Nasal cavity respiratory epithelium epithelial cell of viscerocranial mucosa (primary cell): ENCODE measurements around the gene CXCL5. TPM values are rescaled to one million over a fixed set of nuclear protein-coding genes. Genes with fewer than 3 reads are reported as not detected.

ENCODE experiments used
- total RNA-seq: library from RNA; depleted of rRNA; stranded (reverse); fragments of >200 nt; gene quantifications from 2 replicates; pipeline ENCODE4 v1.2.3, GENCODE V29; 2014

The CXCL5 gene
- 1.6 and 2.1 TPM in 2 replicates for total RNA-seq

DNA sequence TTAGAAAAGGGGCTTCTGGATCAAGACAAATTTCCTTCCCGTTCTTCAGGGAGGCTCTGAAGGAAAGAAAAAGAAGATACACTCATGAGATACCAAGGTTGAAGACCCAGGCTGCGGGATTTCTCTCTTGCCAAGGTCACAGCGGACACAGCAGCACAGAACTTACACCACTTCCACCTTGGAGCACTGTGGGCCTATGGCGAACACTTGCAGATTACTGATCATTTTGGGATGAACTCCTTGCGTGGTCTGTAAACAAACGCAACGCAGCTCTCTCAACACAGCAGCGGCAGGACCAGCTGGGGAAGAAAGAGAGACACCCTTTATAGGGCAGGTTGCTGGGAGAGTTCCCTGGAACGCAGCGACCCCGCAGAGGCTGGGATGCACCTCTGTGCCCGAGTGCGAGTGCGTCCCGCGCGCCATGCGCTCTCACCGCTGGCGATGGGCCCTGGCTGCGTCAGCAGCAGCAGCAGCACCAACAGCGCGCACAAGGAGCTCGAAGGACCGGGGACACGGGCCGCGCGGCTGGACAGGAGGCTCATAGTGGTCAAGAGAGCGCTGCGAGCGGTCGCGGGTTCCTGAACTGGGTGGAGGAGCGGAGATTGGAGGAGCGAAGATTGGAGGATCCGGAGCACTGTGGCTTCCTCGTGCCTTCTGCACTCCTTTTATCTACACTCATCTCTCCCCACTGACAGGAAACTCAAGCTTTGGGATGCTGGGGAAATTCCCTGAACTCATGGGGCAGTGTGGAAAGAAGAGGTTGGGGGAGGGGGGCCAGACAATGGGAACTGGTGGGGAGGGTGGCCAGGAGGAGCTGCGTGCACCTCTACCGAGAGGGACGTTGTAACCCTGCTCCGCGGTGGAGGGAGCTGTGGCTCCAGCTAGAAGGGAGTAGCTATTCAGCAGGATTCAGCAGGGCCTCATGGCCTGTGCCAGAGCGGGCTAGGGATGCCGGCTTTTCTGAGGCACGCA, at the start of gene CXCL5:
TSS of gene CXCL5 (minus strand) at position 638 of the 972 bp plus-strand sequence. CDS start at position 542, 96 bp downstream.

DNA sequence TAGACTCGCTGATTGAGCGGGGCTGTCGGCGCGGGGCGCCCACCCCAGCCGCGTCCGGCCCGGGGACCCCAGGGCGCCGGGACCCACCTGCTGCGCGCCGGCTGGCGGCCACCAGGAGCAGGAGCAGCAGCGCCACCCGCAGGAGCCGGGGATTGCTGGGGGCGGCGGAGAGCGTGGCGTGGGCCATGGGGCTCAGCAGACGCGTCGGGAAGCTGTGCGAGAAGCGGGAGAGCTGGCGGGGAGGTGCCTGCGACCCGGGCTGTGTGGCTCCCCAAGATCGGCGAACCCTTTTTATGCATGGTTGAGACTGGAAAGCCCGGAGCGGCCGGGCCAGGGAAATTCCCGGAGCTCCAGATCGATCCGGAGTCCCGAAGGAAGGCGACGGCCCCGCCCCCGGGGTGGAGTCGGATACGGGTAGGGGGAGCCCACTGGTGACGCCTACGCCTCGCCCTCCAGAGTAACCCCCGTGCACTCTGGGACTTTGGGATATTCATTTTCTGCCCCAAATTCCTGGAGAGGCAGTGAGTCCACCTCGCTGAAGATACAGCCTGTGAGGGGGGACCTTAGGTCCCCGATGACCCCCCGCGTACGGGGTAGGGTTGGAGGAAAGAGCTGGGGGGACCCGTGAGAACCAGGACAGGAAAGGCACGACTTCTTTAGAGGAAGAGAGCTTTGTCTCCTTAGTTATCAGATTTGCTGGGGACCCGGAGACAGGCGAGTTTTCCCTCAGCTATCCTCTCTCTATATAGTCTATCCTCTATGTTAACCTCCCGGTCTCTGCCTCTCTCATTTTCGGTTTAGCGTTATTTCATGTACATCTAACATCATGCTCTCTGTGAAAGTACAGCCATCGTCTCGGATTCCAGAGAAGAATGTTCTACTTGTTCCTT, 40.2 kb upstream of the CXCL5 start, which contains the start of gene CXCL3:
TSS of gene CXCL3 (minus strand) at position 265 of the 890 bp plus-strand sequence. CDS start at position 187, 78 bp downstream.

DNA sequence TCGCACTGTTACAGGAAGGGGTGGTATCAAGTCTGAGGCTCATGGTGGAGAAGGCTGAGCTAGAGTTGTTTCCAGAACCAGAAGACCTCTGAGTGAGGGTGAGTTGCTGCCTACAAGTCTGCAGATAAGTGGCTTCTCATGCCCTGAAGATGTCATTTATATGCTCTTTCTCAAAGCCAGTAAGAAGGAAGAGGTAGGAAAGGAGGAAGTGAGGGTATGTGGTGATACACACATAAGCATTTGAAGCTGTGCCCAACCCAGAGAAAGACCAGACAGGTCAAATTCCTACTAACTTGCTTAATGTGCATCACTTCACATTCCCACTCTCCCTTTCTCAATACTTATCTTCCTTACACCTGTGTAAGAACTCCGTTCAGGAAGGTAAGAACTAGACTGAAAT, 10.4 kb downstream of the CXCL5 start, which contains the start of gene PPBP:
TSS of gene PPBP (minus strand) at position 130 of the 400 bp plus-strand sequence. CDS start at position 43, 87 bp downstream.

Other genes with a start within 250 kb of the CXCL5 start
- 0.78 TPM in 1 of 2 replicates, not detected in the other for gene CXCL6, start 162.0 kb downstream of the CXCL5 start, total RNA-seq
- not detected in 2 replicates for gene PF4V1, start 145.4 kb downstream of the CXCL5 start, total RNA-seq
- gene CXCL1, start 129.3 kb downstream of the CXCL5 start, total RNA-seq: 4.1 and 88.6 TPM in 2 replicates
- gene PF4, start 16.6 kb downstream of the CXCL5 start, total RNA-seq: not detected in 2 replicates
- gene PPBP, start 10.5 kb downstream of the CXCL5 start, total RNA-seq: 6.2 TPM in 1 of 2 replicates, not detected in the other
- 3.3 and 3.8 TPM in 2 replicates for gene CXCL3, start 40.0 kb upstream of the CXCL5 start, total RNA-seq
- gene CXCL2, start 100.5 kb upstream of the CXCL5 start, total RNA-seq: 30.8 and 56.2 TPM in 2 replicates
- 27.1 and 47.8 TPM in 2 replicates for gene MTHFD2L, start 159.4 kb upstream of the CXCL5 start, total RNA-seq